RCC 7860 (cell line): Measurements from ENCODE around the gene STK33.

Source experiments
- DNase-seq: peaks from one replicate; pipeline ENCODE4 v3.0.0-alpha.2; 2015; ENCODE audit warnings: low spot score
- FAIRE-seq: peaks from 2 replicates; lab custom pipeline; 2012; peaks lifted over from hg19 to GRCh38; lab: Jason Lieb, UNC

The STK33 gene

GRCh38 chr11:8359521-8359920, 234.5 kb downstream of the STK33 start:
- no peak for FAIRE-seq
- DNase-seq, result no peak

GRCh38 chr11:8357891-8358566, 236.0 kb downstream of the STK33 start:
- FAIRE-seq (no peak), DNase-seq (no peak)

- DNase-seq, result no peak
- no peak for FAIRE-seq
These were observed 236.5 kb downstream of the STK33 start for GRCh38 chr11:8357505-8357888.

GRCh38 chr11:8356721-8357504, 237.1 kb downstream of the STK33 start:
- no peak for FAIRE-seq

GRCh38 chr11:8356216-8356615, 237.8 kb downstream of the STK33 start:
- DNase-seq (no peak), FAIRE-seq (no peak)

More at GRCh38 chr11:8356721-8357504, 237.1 kb downstream of the STK33 start:
- DNase-seq, result no peak

GRCh38 chr11:8355416-8355742, 238.6 kb downstream of the STK33 start:
- no peak for DNase-seq
- no peak for FAIRE-seq

- FAIRE-seq, result no peak
- DNase-seq, result no peak
These were observed 239.2 kb downstream of the STK33 start for GRCh38 chr11:8354622-8355415.

- no peak for DNase-seq
- no peak for FAIRE-seq
These were observed 241.0 kb downstream of the STK33 start for GRCh38 chr11:8352876-8353505.

GRCh38 chr11:8352103-8352875, 241.7 kb downstream of the STK33 start:
- FAIRE-seq (no peak), DNase-seq (no peak)

GRCh38 chr11:8351223-8351622, 242.8 kb downstream of the STK33 start:
- DNase-seq, result no peak
- no peak for FAIRE-seq

- DNase-seq, result no peak
- FAIRE-seq, result no peak
These were observed 246.1 kb downstream of the STK33 start for GRCh38 chr11:8347978-8348377.

GRCh38 chr11:8346157-8346755, 247.8 kb downstream of the STK33 start:
- no peak for FAIRE-seq
- DNase-seq, result no peak

- FAIRE-seq (no peak), DNase-seq (no peak)
These were observed 248.8 kb downstream of the STK33 start for GRCh38 chr11:8345179-8345578.

- DNase-seq (no peak), FAIRE-seq (no peak)
These were observed 249.7 kb downstream of the STK33 start for GRCh38 chr11:8344346-8344745.

GRCh38 chr11:8342821-8343681, 251.0 kb downstream of the STK33 start:
- DNase-seq (peak; percentile 46), FAIRE-seq (no peak)

GRCh38 chr11:8341996-8342395, 252.0 kb downstream of the STK33 start:
- FAIRE-seq, result no peak
- DNase-seq, result no peak
